Smooth muscle cell of the brain vasculature (primary cell): Measurements from ENCODE around the gene EMC1.
A peak's percentile ranks its signal among the peaks of the same experiment; 100 is the strongest.
"Not testable (repeated sequence)": the region's sequence is repeated elsewhere in the genome, so short reads cannot be mapped to it uniquely, and the experiment has no call there.

Experiments used
- DNase-seq: peaks from one replicate; pipeline ENCODE4 v3.0.0-alpha.2; 2012; ENCODE audit warnings: low read depth, low spot score

EMC1 gene

GRCh38 chr1:19216585-19216984, 34.7 kb downstream of the EMC1 start:
- DNase-seq = not testable (repeated sequence)

- DNase-seq = no peak
Observed at GRCh38 chr1:19213580-19213979, 37.7 kb downstream of the EMC1 start.

- DNase-seq = no peak
Observed at GRCh38 chr1:19212167-19212566, 39.2 kb downstream of the EMC1 start.

GRCh38 chr1:19210772-19211549, 40.4 kb downstream of the EMC1 start:
- DNase-seq = no peak

- DNase-seq = peak; percentile 80
Observed at GRCh38 chr1:19209990-19210771, 41.1 kb downstream of the EMC1 start, which contains the start of gene UBR4. Gene UBR4 (minus strand): TSS chr1:19210266. CDS start chr1:19210248, 18 bp downstream.

GRCh38 chr1:19209439-19209989, 41.8 kb downstream of the EMC1 start:
- DNase-seq = no peak

- DNase-seq = no peak
Observed at GRCh38 chr1:19208710-19209438, 42.5 kb downstream of the EMC1 start.

GRCh38 chr1:19206947-19207346, 44.4 kb downstream of the EMC1 start:
- DNase-seq = no peak

- no peak for DNase-seq
Observed at GRCh38 chr1:19205845-19206244, 45.5 kb downstream of the EMC1 start.

- no peak for DNase-seq
Observed at GRCh38 chr1:19205403-19205802, 45.9 kb downstream of the EMC1 start.

GRCh38 chr1:19204446-19205266, 46.7 kb downstream of the EMC1 start:
- DNase-seq = no peak

- DNase-seq = no peak
Observed at GRCh38 chr1:19203440-19203839, 47.9 kb downstream of the EMC1 start.

- no peak for DNase-seq
Observed at GRCh38 chr1:19202396-19202795, 48.9 kb downstream of the EMC1 start.

GRCh38 chr1:19199969-19200604, 51.2 kb downstream of the EMC1 start:
- DNase-seq = no peak

- no peak for DNase-seq
Observed at GRCh38 chr1:19199329-19199968, 51.9 kb downstream of the EMC1 start.

GRCh38 chr1:19198820-19199219, 52.5 kb downstream of the EMC1 start:
- no peak for DNase-seq

- no peak for DNase-seq
Observed at GRCh38 chr1:19197845-19198244, 53.5 kb downstream of the EMC1 start.

GRCh38 chr1:19196331-19196730, 55.0 kb downstream of the EMC1 start:
- no peak for DNase-seq

GRCh38 chr1:19193004-19193403, 58.3 kb downstream of the EMC1 start:
- DNase-seq = no peak

GRCh38 chr1:19191811-19192210, 59.5 kb downstream of the EMC1 start:
- DNase-seq = no peak
